ENCODE results near the gene PAH. TPM values are rescaled to one million over a fixed set of nuclear protein-coding genes. Genes with fewer than 3 reads are reported as not detected.

The PAH gene
- total RNA-seq, 1 donor from 2014 or later, result not detected

GRCh38 chr12:102902093-102902492, 15.0 kb downstream of the PAH start:
- TF ChIP-seq CTCF (IDR thresholded peaks at IDR 0.05), result no peak
- Histone ChIP-seq H3K36me3 (no peaks in the 10 kb centered on the region), H3K4me1 (no peaks in the 10 kb centered on the region), H3K9me3 (no peaks in the 10 kb centered on the region), H3K27me3 (no peaks in the 10 kb centered on the region), H3K4me3 (no peak overlapping the region), H3K27ac (no peak overlapping the region)
- ATAC-seq (no peak), DNase-seq (no peak)
- intact Hi-C loops (cut with DNase I), result no loop called here

DNA sequence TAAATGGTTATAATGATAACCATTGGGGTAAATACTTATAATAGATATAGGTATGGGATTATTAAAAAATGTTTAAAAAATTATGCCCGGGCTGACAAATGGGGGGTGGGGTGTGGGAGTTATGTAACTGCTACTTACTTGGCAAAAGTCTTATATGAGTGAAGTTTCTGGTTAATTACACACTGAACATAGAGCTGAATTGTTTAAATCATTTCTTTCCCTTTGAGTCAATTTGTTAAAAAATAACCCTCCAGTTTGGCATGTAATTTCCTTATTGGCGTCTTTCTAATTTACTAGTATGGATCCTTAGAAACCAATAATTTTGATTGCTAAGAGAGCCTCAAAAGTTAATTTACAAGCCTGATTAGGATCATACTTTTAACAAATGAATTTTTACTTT, 16.7 kb downstream of the PAH start:
- TF ChIP-seq CTCF (IDR thresholded peaks at IDR 0.05), result no peak
- H3K27me3 ChIP-seq, result no peaks in the 10 kb centered on the region
- DNase-seq, result no peak
- no peaks in the 10 kb centered on the region for H3K36me3 ChIP-seq
- no peaks in the 10 kb centered on the region for H3K9me3 ChIP-seq
- no peak overlapping the region for H3K4me3 ChIP-seq
- no peaks in the 10 kb centered on the region for H3K4me1 ChIP-seq
- no peak overlapping the region for H3K27ac ChIP-seq
- intact Hi-C loops (cut with DNase I), result no loop called here
- ATAC-seq, result no peak

DNA sequence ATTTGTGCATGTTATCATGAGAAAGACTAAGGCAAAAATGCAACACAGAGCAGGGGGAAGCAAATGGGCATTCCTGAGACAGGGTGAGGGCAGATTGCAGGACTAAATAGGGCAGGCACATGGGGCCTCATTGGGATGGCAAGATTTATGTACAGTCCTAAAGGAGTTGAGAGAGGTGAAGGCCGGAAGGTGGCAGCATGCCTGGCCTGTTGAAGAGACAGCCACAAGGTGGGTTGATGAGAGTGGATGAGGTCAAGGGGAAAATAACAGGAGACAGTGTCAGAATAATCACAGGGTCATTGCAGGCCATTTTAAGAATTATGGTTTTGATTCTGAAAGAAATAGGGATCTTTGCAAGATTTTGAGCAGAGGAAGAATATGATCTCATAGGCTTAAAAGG, 21.0 kb downstream of the PAH start:
- no peak for DNase-seq
- H3K27ac ChIP-seq, result no peak overlapping the region
- intact Hi-C loops (cut with DNase I), result no loop called here

DNA sequence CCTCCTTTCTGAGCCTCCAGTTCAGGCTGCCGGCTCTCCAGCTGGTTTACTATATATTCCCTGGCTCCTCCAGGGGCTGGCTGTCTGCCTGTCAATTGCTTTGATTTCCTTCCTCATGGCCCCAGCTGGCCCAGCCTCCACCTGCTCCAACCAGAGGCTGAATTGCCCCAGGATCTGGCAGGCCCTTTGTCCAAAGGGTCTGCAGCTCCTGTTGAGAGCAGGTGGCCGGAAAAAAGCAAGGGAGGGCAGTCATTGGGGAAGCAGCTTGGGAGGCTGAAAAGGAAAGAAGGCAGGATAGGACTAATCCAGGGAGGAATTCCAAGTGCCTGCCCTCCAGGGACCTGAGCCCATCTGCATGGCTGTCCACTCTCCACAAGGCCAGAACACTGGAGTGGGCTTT, 25.3 kb downstream of the PAH start:
- H3K9me3 ChIP-seq, result no peaks in the 10 kb centered on the region
- no peaks in the 10 kb centered on the region for H3K27me3 ChIP-seq
- no peak for ATAC-seq
- intact Hi-C loops (cut with DNase I), result no loop called here
- DNase-seq, result no peak
- H3K27ac ChIP-seq, result no peak overlapping the region
- no peak for TF ChIP-seq CTCF (IDR thresholded peaks at IDR 0.05)
- H3K4me3 ChIP-seq, result no peak overlapping the region
- no peaks in the 10 kb centered on the region for H3K4me1 ChIP-seq
- no peaks in the 10 kb centered on the region for H3K36me3 ChIP-seq

More for the DNA sequence above, 21.0 kb downstream of the PAH start:
- Histone ChIP-seq H3K27me3 (no peaks in the 10 kb centered on the region), H3K36me3 (no peaks in the 10 kb centered on the region), H3K9me3 (no peaks in the 10 kb centered on the region), H3K4me3 (no peak overlapping the region), H3K4me1 (no peaks in the 10 kb centered on the region)
- TF ChIP-seq CTCF (IDR thresholded peaks at IDR 0.05), result no peak
- no peak for ATAC-seq

GRCh38 chr12:102888511-102888910, 28.5 kb downstream of the PAH start:
- Histone ChIP-seq H3K36me3 (no peaks in the 10 kb centered on the region), H3K27me3 (peaks cover 8% of the 10 kb centered on the region), H3K9me3 (no peaks in the 10 kb centered on the region), H3K4me1 (no peaks in the 10 kb centered on the region), H3K4me3 (no peak overlapping the region), H3K27ac (no peak overlapping the region)
- intact Hi-C loops (cut with DNase I), result no loop called here
- TF ChIP-seq CTCF (IDR thresholded peaks at IDR 0.05), result no peak
- no peak for ATAC-seq
- no peak for DNase-seq

Measured in upper lobe of right lung (tissue), 1 donor.